PC-3 (cell line): ENCODE data around the gene PLPPR4.

Experiments used
- EZH2 ChIP-seq: fragments of 300-600 bp; sonication (generic); IDR thresholded peaks from one replicate; pipeline ENCODE4 v1.6.1; 2017; ENCODE audit warnings: antibody characterized with exemption, mild to moderate bottlenecking, low read length; ENCODE audit not compliant: unreplicated experiment
- EZH2phosphoT487 ChIP-seq: fragments of 300-600 bp; sonication (generic); IDR thresholded peaks from 2 replicates; pipeline ENCODE4 v1.6.1; 2018; ENCODE audit warnings: mild to moderate bottlenecking, antibody characterized with exemption, low read length, borderline replicate concordance
- TF ChIP-seq, protein P1 (sequence below): fragments of 300-600 bp; sonication (generic); conservative IDR thresholded peaks from 2 replicates; pipeline ENCODE4 v1.5.1; 2017; ENCODE audit warnings: antibody characterized with exemption, low read depth, mild to moderate bottlenecking, low read length

DNA sequence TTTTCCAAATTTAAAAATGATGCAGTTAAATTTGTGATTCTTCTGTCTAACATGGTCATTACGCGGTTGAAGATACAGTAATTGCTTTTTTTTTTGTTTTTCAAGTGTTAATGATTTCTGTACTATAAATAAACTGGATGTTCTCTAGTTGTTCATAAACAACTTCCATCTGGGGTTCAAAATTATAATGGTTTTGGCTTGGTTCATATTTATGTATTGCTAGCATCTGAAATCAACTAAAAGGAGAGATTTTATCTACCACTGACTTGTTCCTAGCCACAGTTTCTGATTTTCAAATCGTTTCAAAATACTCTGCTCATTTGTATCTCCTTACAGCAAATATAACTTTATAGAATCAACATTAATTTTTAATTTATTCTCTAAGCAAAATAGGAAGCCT, 35.2 kb upstream of the PLPPR4 start:
- TF ChIP-seq, protein P1, sequence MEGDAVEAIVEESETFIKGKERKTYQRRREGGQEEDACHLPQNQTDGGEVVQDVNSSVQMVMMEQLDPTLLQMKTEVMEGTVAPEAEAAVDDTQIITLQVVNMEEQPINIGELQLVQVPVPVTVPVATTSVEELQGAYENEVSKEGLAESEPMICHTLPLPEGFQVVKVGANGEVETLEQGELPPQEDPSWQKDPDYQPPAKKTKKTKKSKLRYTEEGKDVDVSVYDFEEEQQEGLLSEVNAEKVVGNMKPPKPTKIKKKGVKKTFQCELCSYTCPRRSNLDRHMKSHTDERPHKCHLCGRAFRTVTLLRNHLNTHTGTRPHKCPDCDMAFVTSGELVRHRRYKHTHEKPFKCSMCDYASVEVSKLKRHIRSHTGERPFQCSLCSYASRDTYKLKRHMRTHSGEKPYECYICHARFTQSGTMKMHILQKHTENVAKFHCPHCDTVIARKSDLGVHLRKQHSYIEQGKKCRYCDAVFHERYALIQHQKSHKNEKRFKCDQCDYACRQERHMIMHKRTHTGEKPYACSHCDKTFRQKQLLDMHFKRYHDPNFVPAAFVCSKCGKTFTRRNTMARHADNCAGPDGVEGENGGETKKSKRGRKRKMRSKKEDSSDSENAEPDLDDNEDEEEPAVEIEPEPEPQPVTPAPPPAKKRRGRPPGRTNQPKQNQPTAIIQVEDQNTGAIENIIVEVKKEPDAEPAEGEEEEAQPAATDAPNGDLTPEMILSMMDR: no peak
- TF ChIP-seq EZH2: no peak
- no peak for TF ChIP-seq EZH2phosphoT487
